ENCODE data around the gene CNOT6. TPM values are rescaled to one million over a fixed set of nuclear protein-coding genes. Genes with fewer than 3 reads are reported as not detected.

The CNOT6 gene
- total RNA-seq, 4 donors from 2014 or later = 8.9 to 12.2 (median 11.2) TPM

- intact Hi-C loops (cut with DNase I; ENCODE audit: low total_unique reads) = no loop called here
- no peak for TF ChIP-seq CTCF (IDR thresholded peaks at IDR 0.05)
- no peak for TF ChIP-seq POLR2A (IDR thresholded peaks at IDR 0.05)
- H3K4me3 ChIP-seq (ENCODE audit: low read depth, poor library complexity, severe bottlenecking) = no peak overlapping the region
- WGBS, 2 donors = 87 to 88% methylated on average over 10 to 16 of the region's 16 CpGs
- peak in 1 of 2 donors; percentile 58 for DNase-seq (ENCODE audit: low spot score in 2 of 2)
Measured at GRCh38 chr5:180598797-180599589, 104.8 kb downstream of the CNOT6 start.

GRCh38 chr5:180599590-180599914 is 105.4 kb downstream of the CNOT6 start:
- no peak overlapping the region for H3K4me3 ChIP-seq (ENCODE audit: low read depth, poor library complexity, severe bottlenecking)
- peak in 1 of 2 donors; percentile 42 for DNase-seq (ENCODE audit: low spot score in 2 of 2)
- 94% methylated on average over 5 to 6 of the region's 6 CpGs for WGBS, 2 donors
- TF ChIP-seq CTCF (IDR thresholded peaks at IDR 0.05) = no peak
- TF ChIP-seq POLR2A (IDR thresholded peaks at IDR 0.05) = no peak
- intact Hi-C loops (cut with DNase I; ENCODE audit: low total_unique reads) = no loop called here

- TF ChIP-seq CTCF (IDR thresholded peaks at IDR 0.05) (no peak), POLR2A (IDR thresholded peaks at IDR 0.05) (no peak)
- DNase-seq (ENCODE audit: low spot score in 2 of 2) = peak in 1 of 2 donors; percentile 65
- 78 to 84% methylated on average over 16 of the region's 16 CpGs for WGBS, 2 donors
- H3K4me3 ChIP-seq (ENCODE audit: low read depth, poor library complexity, severe bottlenecking) = no peak overlapping the region
- intact Hi-C loops (cut with DNase I; ENCODE audit: low total_unique reads) = no loop called here
Measured at GRCh38 chr5:180599981-180600553, 105.9 kb downstream of the CNOT6 start.

GRCh38 chr5:180600554-180601041 is 106.4 kb downstream of the CNOT6 start:
- no peak for TF ChIP-seq POLR2A (IDR thresholded peaks at IDR 0.05)
- no peak for TF ChIP-seq CTCF (IDR thresholded peaks at IDR 0.05)
- DNase-seq (ENCODE audit: low spot score in 2 of 2) = peak in 1 of 2 donors; percentile 68
- intact Hi-C loops (cut with DNase I; ENCODE audit: low total_unique reads) = no loop called here
- 87 to 89% methylated on average over 10 to 12 of the region's 12 CpGs for WGBS, 2 donors
- H3K4me3 ChIP-seq (ENCODE audit: low read depth, poor library complexity, severe bottlenecking) = no peak overlapping the region

DNA sequence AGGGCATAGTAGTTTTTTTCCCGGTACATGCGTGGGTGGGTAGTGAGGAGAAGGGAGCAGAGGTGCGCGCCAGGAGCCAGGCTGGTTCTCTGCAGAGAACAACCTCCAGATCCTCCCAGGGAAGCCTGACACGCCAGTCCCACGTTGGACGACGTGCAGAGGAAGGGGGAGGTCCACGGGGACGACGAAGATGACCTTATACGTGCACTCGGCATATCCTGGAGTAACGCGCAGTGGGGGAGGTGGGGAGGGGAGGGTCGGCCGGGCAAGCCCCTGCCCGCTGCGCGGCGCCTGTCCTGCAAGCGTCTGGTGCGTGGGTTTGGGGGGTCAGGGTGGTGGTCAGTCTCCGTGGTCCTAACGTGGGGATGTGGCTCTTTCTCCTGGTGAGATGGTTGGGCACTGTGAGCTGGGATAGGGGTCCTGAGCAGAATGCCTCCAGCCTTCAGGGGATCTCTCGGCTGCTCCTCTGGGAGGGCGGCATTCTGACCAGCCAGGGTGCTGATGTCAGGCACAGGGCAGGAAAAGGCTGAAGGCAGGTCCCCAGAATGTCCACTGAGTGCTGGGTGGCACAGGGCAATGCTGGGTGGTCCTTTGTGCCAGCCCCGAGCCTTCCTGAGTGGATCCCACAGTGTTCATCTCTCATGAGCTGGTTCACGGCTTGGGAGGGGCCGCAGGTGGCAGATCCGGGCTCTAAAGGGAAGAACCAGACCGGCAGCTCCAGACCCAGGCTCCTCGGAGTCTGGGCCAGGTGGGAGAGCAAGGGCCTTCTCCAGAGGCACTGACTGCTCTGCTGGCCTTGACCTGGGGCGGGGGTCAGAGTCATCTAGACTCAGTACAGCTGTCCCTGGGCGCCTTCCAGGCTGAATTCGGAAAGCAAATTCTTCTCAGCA is 107.7 kb downstream of the CNOT6 start:
- intact Hi-C loops (cut with DNase I; ENCODE audit: low total_unique reads) = no loop called here
- TF ChIP-seq POLR2A (IDR thresholded peaks at IDR 0.05) = no peak
- TF ChIP-seq CTCF (IDR thresholded peaks at IDR 0.05) = no peak
- WGBS, 2 donors = 84 to 85% methylated on average over 34 to 35 of the region's 36 CpGs
- H3K4me3 ChIP-seq (ENCODE audit: low read depth, poor library complexity, severe bottlenecking) = no peak overlapping the region
- peak in 1 of 2 donors; percentile 80 for DNase-seq (ENCODE audit: low spot score in 2 of 2)

Measured in lower leg skin (tissue), 4 donors.